Islet precursor cell (in vitro differentiated cells): Measurements from ENCODE around the gene C10orf62.
A peak's percentile ranks its signal among the peaks of the same experiment; 100 is the strongest.
"Not testable (repeated sequence)": the region's sequence is repeated elsewhere in the genome, so short reads cannot be mapped to it uniquely, and the experiment has no call there.

Source experiments
- DNase-seq: peaks from one replicate; pipeline ENCODE4 v3.0.0-alpha.2; 2018

Gene C10orf62, protein sequence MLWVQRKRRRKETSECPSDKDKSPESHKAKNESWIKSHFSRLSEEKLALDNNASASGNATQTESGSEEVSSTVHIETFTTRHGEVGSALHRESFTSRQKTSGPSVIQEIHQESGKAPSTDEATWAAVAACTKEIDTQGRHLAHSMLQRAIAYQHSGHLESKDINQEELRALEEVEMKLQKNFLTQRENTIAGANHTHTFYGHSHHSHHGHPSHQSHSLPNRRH

DNA sequence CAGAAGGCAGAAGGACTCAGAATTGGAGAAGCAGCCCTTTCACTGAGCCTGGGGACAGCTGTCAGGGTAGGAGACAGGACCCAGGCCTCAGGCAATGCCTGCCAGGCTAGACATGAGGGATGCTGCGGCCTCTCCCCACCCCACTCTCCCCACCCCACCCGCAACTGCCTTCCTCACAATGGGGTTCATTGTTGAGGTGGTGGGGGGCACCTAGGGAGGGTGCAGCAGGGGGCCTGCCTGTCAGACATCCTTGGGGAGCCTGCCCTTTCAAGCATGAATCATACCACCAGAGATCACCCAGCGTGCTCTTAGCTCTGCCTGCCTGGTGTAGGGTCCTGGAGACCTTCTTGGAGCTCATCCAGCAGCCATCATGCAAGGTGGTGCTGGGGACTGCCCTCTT is at the start of gene C10orf62:
C10orf62 (plus strand) TSS at position 243 of the 400 bp plus-strand sequence. CDS start 177 bp downstream, outside the sequence.
- DNase-seq: no peak

DNA sequence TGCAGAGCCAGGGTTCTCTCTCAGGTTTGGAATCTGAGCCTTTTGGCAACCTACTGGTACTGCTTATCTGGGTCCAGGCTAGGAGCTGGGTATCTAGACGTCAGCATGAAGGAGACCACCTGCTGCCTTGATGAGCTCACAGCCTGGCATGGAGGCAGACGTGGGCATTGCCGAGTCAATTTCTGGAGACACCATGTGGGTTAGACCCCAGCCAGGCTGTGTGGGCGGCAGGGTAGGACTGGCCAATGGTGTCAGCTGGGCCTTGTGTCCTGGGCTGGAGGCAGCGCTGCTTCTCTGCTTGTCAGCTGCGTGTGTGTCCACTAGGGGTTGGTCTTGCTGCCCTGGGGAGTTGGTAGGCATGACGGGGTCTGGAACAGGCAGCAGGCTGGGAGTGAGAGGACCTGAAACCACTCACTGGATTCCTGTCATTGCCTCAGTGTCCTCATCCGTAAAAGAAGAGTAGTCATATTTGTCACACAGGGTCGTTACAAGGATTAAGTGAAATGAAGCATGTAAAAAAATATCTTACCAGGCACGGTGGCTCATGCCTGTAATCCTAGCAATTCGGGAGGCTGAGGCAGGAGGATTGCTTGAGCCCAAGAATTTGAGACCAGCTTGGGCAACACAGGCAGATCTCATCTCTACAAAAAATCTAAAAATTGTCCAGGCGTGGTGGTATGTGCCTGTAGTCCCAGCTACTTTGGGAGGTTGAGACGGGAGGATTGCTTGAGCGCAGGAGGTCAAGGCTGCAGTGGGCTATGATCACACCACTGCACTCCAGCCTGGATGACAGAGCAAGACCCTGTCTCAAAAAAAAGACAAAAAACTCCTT is 48.6 kb upstream of the C10orf62 start:
- DNase-seq: peak; percentile 73

DNA sequence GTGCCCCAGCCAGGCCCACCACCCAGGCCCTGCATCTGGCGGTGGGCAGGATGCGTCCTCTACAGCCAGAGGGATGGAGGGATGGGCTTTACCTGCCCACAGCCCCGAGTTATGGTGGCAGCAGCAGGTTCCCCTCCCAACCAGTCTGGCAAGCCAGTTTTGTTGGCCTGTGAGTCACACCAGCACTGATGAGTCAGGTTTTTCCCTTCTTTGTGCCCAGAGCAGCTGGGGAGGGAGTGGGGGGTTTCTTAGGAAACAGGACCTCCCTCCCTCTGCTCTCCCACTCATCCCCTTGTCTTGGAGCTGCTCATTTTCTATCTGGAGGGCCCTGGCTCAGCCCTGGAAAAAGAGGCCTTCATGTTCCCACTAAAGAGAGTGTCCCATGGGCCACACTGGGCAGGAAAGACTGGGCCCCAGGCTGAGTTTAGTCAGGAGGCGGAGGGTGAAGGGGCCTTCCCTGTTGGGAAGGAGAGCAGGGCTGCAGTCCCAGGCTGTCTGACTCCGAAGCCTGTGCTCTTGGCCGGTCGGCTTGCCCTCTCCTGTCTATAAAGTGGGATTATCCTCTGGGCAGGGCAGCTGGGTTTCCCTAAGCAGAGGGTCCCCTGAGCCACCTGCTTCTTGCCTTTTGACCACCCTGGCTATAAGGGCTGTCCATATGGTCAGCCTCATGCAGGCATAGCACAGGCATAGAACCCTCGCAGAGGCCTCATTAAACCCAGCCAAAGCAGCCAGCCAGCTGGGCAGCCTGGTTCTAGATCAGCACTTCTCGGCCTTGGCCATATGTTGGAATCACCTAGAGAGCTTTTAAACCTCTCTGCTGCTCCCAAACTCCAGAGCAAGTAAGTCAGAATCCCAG is 47.1 kb upstream of the C10orf62 start:
- peak; percentile 99 for DNase-seq

DNA sequence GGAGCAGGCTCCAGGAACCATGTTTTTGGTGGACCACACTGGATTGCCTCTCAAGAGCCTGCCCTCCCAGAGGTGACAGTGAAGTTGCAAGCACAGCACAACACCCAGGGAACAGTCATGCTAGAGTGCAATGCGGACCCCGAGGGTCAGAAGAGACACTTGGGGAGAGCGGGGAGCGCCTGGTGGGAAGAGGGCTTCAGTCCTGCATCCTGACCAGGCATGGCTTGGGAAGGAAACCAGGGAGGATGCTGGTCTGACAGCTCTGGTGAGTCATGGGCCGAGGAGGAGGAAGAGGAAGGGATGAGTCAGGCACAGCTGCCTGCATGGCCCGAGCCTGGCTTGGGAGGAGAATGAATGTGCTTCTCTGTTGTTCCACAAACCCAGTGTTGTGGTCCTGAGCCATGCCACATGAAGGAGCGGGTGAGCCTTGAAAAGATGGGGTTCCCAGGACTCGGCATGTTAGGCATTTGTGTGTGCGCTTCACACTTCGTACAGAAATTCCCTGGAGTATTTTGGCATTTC is 46.4 kb upstream of the C10orf62 start:
- peak; percentile 97 for DNase-seq

DNA sequence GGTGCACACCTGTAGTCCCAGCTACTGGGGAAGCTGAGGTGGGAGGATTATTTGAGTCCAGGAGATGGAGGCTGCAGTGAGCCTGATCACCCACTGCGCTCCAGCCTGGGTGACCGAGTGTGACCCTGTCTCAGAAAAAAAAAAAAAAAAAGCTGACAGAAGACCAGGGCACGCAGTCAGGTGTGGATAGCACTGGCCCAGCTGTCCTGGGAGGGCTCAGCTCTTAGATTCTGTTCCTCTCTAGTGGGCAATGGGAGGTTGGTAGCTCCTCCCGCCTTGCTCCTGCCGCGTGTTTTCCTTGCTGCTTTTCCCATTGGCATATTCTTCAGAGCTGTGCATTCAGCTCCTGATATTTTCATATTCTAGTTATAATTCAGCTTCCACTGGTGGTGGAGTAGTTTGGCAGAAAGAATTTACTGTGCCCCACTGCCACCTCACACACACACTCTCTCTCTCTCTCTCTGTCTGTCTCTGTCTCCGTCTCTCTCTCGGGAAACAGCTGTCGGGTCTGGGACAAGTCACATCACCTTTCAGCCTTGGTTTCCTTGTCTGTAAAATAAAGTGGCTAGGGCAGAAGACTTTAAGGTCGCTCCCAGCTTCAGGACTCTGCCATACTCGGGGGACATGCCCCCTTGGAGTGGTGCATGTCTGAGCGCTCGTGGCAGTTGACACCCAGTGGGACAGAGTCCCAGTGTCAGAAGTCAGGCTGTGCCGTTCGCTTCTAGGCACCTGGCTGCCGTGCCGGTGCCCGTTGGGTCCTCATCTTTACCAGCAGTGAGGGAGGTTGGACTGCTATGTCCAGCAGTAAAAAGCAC is 42.9 kb upstream of the C10orf62 start:
- DNase-seq: no peak

DNA sequence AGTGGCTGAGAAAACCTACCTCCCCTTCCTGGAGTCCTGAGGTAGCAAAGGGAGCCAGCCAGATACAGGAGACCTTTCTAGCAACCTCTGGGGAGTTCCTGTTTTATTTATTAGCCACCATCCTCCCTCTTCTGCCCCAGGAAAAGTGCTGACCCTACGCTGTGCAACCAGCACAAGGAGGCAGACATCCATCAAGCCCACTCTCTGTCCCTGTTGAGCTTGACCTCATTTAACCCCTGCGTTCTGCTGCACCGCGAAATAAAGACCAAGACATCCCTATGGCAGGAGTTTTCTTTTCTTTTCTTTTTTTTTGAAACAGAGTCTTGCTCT is 42.3 kb upstream of the C10orf62 start:
- no peak for DNase-seq

DNA sequence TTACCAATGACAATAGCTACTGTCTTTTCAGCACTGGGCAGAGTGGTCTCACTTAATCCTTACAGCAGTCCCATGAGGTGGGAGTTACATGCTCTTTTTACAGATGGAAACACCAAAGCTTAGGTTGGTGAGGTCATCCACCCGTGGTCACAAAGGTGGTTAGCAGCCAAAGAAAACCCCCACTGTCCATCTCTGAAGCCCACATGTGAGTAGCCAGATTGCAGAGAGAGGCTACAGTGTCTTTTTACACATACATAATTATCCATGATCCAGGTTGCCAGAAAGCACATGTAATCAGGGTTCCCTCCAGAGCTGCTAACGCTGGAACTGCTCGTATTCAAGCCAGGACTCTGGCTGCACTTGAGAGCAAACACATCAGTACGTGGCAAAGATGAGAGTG is 41.6 kb upstream of the C10orf62 start:
- no peak for DNase-seq

DNA sequence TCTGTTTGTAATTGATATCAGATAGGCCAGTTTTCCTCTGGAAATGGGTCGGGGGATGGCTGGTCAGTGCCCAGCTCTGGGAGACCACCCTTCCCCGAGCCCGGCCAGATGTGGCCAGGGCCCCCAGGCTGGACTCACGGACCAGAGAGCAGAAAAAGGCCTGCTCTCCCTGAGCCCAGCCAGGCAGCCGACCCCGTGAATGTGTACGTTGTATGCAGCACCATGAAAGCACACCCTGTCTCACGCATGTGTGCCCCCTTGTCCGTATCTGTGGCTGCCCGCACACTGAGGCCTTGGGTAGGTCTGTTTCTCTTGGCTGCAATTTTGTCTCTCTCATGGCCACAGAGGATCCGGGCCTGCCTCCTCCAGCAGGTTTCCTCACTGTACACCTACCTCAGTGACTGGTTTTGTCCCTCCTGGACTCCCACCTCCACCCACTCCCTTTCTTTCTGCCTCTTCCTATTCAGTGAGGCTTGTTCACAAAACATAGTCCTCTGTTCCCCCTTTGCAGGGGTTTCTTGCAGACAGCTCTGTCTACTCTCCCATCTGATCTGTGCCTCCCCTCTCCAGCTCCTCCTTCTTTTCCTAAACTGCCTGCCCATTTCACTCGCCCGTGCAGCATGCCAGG is 40.6 kb upstream of the C10orf62 start:
- DNase-seq: no peak

DNA sequence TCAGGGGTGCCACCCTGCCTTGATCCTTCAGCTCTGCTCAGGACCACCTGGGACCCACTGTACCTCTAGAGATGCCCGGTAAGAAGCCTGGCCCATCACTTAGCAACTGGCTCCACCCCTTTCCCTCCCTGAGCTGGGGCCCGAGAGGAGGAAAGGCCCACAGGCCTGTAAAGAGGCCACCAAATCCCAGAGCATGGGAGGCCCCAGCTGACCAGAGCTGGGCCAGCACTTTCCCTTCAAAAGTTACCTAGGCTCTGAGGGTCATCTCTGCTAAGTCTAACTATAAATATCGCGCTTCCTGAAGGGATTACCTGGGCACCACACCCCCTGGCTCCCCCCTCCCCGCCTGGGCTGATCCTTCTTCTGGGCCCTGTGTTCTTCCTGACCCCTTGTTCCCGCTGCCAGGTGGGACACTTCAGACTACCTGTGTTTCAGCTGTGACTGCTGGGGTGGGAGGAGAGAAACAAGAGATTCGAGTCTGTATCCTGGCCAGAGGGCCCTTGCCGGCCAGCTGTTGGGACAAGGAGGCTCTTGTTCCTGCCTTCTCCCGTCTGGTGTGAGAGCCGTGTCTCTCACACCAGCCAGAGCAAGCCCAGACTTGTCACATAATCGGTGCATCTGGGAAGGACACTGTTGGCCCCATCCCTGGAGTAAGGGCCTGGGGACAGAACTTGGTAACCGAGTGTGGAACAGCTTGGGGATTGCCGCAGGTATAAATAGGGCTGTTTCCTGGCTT is 39.8 kb upstream of the C10orf62 start:
- peak; percentile 96 for DNase-seq

DNA sequence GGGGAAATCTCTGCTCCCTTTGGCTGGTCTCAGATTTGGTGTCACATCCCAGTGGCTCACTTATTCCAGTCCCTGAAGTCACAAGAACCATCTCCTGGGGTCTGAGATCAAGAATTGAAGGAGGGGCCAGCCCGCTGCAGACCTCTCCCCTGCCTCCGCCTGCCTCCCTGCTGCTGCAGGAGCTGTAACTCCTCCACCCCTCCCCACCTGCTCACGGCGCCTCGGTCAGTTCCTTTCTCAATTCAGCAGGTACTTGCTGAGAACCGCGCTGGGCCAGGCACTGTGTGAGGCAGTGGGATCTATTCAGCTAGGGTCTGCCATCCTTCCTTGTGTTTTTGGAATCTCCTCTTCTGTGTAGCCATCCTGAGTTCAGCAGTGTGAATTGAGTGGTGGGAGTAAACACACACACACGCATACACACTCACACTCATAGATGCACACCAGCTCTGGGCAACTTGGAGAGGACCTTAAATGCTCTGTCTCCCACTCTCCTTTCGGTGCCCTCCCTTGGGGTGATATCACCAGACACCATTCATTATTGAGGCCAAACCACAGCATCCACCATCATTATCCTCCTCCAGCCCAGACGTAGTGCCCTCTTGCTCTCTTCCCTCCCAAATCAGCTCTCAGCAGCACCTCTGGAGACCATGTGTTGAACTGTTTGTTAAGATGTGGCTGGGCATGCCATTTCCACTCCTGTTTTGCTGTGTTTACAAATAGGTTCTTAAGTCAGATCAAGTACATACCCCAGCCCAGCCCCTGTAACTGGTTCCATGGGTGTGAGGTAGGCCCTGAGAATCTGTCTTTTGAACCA is 39.0 kb upstream of the C10orf62 start:
- DNase-seq: no peak

DNA sequence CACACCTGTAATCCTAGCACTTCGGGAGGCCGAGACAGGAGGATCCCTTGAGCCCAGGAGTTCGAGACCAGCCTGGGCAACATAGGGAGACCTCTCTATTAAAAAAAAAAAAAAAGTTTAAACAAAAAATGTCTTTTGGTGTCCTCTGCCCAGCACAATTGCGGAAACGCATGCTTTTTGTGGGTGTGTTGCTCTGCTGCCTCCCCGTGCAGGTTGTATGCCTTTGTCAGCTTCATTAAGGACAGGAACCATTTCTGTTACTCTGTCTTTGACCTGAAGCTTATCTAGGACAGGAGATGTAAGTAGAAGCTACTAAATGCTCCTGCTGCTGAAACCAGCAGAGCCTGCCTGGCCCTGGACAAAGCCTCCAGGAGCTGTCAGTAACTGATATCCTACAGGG is 38.2 kb upstream of the C10orf62 start:
- DNase-seq: no peak

DNA sequence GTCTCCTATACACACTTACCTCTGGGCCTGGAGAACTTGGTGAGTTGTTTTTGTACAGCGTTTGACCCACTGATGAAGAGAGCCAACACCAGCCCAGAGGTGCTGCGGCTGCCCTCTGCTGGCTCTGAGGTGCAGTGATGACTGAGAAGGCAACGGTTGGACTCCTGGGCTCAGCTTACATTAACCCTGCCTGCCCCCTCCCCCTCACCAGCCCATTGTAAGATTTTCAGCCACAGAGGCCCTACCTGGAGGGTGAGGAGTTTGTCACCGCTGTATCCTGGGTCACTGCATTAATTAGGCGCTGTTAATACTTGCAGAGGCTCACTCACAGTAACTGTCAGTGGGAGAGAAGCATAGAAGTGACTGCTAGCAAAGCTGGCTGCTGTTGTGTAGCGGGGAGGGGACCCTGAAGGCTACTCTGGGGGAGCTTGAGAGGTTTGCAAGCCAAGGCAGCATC is 35.9 kb upstream of the C10orf62 start:
- DNase-seq: peak; percentile 88

DNA sequence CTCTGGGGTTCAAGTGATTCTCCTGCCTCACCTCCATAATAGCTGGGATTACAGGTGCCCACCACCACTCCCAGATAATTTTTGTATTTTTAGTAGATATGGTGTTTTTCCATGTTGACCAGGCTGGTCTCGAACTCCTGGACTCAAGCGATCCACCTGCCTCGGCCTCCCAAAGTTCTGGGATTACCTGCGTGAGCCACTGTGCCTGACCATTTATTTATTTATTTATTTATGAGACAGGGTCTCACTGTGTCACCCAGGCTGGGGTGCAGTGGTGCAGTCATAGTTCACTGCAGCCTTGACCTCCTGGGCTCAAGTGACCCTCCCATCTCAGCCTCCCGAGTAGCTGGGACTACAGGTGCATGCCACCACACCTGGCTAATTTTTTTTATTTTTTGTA is 35.2 kb upstream of the C10orf62 start:
- DNase-seq: not testable (repeated sequence)

DNA sequence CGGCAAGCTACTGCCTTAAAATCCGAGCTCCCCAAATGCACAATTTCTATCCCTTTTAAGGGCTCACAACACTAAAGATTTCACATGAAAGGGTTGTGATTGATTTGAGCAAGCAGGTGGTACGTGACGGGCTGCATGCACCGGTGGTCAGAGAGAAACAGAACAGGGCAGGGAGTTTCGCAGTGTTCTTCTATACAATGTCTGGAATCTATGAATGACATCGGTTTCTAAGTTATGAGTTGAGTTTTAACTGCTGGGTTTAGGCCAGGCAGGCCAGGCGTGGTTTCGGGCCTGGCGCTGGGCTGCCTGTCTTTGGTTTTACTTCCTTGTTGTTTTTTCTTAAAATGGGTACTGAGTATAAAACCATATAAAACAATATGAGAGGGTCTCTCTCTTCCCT is 34.0 kb upstream of the C10orf62 start:
- DNase-seq: not testable (repeated sequence)

DNA sequence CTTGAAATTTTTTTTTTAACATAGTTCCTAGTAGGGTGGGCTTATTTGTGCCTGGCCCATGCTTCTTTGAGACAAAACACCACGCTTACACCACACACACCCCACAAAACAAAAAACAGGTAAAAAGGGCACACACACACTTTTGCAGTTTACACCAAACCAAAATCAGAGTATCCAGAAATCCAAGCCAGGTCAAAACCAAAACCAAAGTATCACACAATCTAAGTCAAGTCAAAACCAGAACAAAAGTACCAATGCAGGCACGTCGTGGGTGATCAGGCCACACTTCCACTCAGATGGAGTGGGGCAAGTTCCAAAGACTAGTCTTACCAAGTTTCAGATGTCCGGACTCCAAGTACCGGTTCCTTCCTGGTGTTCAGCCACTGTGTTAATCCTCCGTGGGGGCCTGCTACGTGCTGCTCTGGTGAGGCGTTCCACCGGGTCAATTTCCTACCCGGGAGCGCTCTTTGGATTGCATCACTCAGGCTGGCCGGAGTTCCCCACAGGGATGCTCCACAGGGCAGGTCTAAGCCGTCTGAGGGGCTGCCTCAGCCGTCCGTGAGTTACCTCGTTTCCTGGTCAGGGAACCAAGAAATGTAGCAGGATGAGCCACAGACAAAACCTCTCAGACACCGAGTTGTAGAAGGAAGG is 28.7 kb upstream of the C10orf62 start:
- DNase-seq: not testable (repeated sequence)

DNA sequence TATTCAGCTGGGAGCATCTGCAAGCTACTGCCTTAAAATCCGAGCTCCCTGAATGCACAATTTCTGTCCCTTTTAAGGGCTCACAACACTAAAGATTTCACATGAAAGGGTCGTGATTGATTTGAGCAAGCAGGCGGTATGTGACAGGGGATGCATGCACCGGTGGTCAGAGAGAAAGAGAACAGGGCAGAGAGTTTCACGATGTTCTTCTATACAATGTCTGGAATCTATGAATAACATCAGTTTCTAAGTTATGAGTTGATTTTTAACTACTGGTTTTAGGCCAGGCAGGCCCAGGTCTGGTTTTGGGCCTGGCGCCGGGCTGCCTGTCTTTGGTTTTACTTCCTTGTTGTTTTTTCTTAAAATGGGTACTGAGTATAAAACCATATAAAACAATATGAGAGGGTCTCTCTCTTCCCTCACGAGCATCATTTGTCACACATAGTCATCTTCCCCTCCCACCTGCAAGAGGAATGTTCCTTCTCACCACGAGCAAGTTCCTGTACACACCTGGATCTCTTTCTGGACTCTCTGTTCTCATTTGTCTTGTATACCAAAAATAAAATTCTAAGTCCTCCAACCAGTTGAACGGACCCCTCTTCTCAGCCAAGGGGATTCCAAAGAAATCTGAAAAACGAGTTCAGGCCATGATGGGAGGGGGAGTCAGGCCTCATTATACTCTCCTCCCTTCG is 28.0 kb upstream of the C10orf62 start:
- DNase-seq: not testable (repeated sequence)

DNA sequence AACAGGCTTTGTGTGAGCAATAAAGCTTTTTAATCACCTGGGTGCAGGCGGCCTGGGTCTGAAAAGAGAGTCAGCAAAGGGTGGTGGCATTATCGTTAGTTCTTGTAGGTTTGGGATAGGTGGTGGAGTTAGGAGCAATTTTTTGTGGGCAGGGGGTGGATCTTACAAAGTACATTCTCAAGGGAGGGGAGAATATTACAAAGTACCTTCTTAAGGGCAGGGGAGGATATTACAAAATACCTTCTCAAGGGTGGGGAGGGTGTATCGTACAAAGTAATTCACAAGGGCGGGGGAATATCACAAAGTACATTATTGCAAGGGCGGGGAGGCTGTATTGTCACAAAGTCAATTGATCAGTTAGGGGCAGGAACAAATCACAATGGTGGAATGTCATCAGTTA is 27.2 kb upstream of the C10orf62 start:
- not testable (repeated sequence) for DNase-seq

DNA sequence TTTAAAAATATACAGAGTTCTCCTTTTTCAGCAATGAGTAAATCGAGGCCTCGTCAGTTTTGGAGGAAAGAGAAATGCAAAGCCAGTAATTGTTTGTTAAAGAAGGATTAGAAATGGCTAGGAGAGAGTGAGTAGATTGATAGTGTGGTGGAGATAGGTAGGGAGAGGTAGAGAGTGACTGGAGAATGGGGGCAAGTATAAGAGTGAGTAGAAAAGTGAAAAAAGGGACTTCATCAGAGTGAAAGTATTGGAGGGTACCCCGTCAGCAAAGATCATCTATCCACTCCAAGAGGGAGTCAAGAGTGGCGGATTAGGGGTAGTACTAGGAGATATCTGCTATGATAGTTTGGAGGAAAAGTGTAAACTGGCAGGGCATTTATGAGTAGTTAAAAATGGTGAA is 26.2 kb upstream of the C10orf62 start:
- DNase-seq: no peak

DNA sequence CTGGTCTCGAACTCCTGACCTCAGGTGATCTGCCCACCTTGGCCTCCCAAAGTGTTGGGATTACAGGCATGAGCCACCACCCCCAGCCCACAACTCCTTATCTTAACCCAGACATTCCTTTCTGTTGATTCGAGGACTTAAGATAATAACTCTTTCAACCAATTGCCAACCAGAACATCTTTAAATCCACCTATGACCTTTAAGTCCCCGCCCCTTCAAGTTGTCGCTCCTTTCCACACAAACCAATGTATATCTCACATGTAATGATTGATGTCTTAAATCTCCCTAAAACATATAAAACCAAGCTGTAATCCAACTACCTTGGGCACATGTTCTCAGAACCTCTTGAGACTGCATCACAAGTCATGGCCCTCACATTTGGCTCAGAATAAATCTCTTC is 24.7 kb upstream of the C10orf62 start:
- no peak for DNase-seq
